ENCODE measurements around the gene HLA-DMB. TPM values are rescaled to one million over a fixed set of nuclear protein-coding genes. Genes with fewer than 3 reads are reported as not detected.
A peak's percentile ranks its signal among the peaks of the same experiment; 100 is the strongest.

The HLA-DMB gene
- total RNA-seq, 3 donors from 2014 or later (not counting 1 experiment from before 2014, with no cell fraction given): 19.5 to 28.1 (median 23.0) TPM

- intact Hi-C loops (cut with micrococcal nuclease): loop anchor here (5.0 kb wide), 2 partner anchors 774 to 794 kb away; partner anchors contain the start of genes AGPAT1 and RNF5
- peaks cover 26% of the 10 kb centered on the region for H3K36me3 Mint-ChIP-seq
- peaks cover 76 to 84% of the 10 kb centered on the region in 2 donors for H3K4me1 Mint-ChIP-seq
- H3K27ac ChIP-seq (ENCODE audit: low read length): peak overlapping the region; percentile 92
- H3K9me3 Mint-ChIP-seq: no peaks in the 10 kb centered on the region
- WGBS (ENCODE audit: insufficient coverage): under 1% methylated on average over 15 of the region's 15 CpGs
- no peaks in the 10 kb centered on the region for H3K27me3 Mint-ChIP-seq (ENCODE audit: low read depth in 2 of 2)
- H3K4me3 Mint-ChIP-seq: peak overlapping the region; percentile 96
- DNase-seq: no peak
- no peaks in the 10 kb centered on the region for H3K27me3 ChIP-seq (ENCODE audit: control insufficient read depth, insufficient read depth, low read length)
- peaks cover 37% of the 10 kb centered on the region for H3K4me1 ChIP-seq (ENCODE audit: control insufficient read depth, insufficient read depth, low read length)
- TF ChIP-seq, protein P1, sequence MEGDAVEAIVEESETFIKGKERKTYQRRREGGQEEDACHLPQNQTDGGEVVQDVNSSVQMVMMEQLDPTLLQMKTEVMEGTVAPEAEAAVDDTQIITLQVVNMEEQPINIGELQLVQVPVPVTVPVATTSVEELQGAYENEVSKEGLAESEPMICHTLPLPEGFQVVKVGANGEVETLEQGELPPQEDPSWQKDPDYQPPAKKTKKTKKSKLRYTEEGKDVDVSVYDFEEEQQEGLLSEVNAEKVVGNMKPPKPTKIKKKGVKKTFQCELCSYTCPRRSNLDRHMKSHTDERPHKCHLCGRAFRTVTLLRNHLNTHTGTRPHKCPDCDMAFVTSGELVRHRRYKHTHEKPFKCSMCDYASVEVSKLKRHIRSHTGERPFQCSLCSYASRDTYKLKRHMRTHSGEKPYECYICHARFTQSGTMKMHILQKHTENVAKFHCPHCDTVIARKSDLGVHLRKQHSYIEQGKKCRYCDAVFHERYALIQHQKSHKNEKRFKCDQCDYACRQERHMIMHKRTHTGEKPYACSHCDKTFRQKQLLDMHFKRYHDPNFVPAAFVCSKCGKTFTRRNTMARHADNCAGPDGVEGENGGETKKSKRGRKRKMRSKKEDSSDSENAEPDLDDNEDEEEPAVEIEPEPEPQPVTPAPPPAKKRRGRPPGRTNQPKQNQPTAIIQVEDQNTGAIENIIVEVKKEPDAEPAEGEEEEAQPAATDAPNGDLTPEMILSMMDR (IDR thresholded peaks at IDR 0.05): no peak
- ATAC-seq: no peak
- H3K4me3 ChIP-seq (ENCODE audit: low read length): peak overlapping the region; percentile 78
- no peaks in the 10 kb centered on the region for H3K9me3 ChIP-seq (ENCODE audit: control insufficient read depth, insufficient read depth, low read length)
- H3K36me3 ChIP-seq (ENCODE audit: control insufficient read depth, insufficient read depth, low read length): peaks cover 32% of the 10 kb centered on the region
- peak overlapping the region; percentile 91 to 97 for H3K27ac Mint-ChIP-seq
Measured at GRCh38 chr6:32971242-32971580, 30.4 kb upstream of the HLA-DMB start.

GRCh38 chr6:32970413-32971241, 29.8 kb upstream of the HLA-DMB start:
- intact Hi-C loops (cut with micrococcal nuclease): loop anchor here (5.0 kb wide), 2 partner anchors 773 to 793 kb away; partner anchors contain the start of genes AGPAT1 and RNF5
- peak overlapping the region; percentile 91 to 97 for H3K27ac Mint-ChIP-seq
- no peaks in the 10 kb centered on the region for H3K27me3 ChIP-seq (ENCODE audit: control insufficient read depth, insufficient read depth, low read length)
- TF ChIP-seq, protein P1 (IDR thresholded peaks at IDR 0.05): no peak
- 0% methylated on average over 36 of the region's 43 CpGs for WGBS (ENCODE audit: insufficient coverage)
- peaks cover 26% of the 10 kb centered on the region for H3K36me3 ChIP-seq (ENCODE audit: control insufficient read depth, insufficient read depth, low read length)
- no peak for ATAC-seq
- peak; percentile 58 to 83 for DNase-seq
- H3K4me3 Mint-ChIP-seq: peak overlapping the region; percentile 96
- peak overlapping the region; percentile 78 for H3K4me3 ChIP-seq (ENCODE audit: low read length)
- H3K9me3 ChIP-seq (ENCODE audit: control insufficient read depth, insufficient read depth, low read length): no peaks in the 10 kb centered on the region
- H3K4me1 Mint-ChIP-seq: peaks cover 75 to 83% of the 10 kb centered on the region in 2 donors
- H3K27ac ChIP-seq (ENCODE audit: low read length): peak overlapping the region; percentile 92
- no peaks in the 10 kb centered on the region for H3K27me3 Mint-ChIP-seq (ENCODE audit: low read depth in 2 of 2)
- no peaks in the 10 kb centered on the region for H3K9me3 Mint-ChIP-seq
- peaks cover 38% of the 10 kb centered on the region for H3K4me1 ChIP-seq (ENCODE audit: control insufficient read depth, insufficient read depth, low read length)
- H3K36me3 Mint-ChIP-seq: peaks cover 20% of the 10 kb centered on the region

DNA sequence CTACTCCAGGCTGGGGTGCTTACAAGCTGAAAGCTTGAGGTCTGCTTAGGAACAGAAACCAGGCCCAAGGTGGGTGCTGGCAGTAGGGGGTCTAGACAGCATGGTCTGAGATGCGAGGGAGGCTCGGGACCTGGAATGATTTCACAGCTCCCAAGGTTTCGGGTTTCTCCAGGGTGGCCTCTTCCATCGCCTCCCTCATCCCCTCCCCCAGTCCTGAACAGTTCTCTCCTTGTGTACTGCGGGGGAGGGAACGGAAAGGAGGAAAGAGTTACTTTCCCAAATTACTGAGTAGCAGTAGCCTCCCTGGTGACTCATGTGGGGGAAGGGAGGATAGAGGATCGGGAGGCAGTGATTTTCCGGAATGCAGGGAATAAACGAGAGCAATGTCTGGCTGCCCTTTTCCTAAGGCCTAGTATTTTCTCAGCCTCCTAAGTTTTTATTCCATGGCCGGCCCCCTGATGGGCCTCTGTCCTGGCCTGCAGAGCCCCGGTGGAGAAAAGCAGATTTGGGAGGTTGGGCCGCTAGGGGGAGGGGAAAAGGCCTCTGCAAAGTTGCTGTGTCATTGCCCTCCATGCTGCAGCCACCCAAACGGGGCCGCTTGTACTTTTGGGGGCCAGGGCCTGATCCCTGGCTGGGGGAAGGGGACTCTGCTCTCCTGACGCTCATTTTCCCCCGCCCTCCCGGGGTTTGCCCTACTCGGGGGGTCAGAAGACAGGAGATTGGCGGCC, 29.0 kb upstream of the HLA-DMB start:
- TF ChIP-seq, protein P1 (IDR thresholded peaks at IDR 0.05): peak; percentile 7
- Mint-ChIP-seq H3K36me3 (peaks cover 13% of the 10 kb centered on the region), H3K4me3 (peak overlapping the region; percentile 96), H3K4me1 (peaks cover 72 to 81% of the 10 kb centered on the region in 2 donors), H3K27ac (peak overlapping the region; percentile 91 to 97), H3K27me3 (ENCODE audit: low read depth in 2 of 2) (no peaks in the 10 kb centered on the region), H3K9me3 (no peaks in the 10 kb centered on the region)
- WGBS (ENCODE audit: insufficient coverage): 0% methylated on average over 16 of the region's 19 CpGs
- ATAC-seq: no peak
- Histone ChIP-seq H3K27me3 (ENCODE audit: control insufficient read depth, insufficient read depth, low read length) (no peaks in the 10 kb centered on the region), H3K9me3 (ENCODE audit: control insufficient read depth, insufficient read depth, low read length) (no peaks in the 10 kb centered on the region), H3K4me3 (ENCODE audit: low read length) (peak overlapping the region; percentile 78), H3K36me3 (ENCODE audit: control insufficient read depth, insufficient read depth, low read length) (peaks cover 18% of the 10 kb centered on the region), H3K4me1 (ENCODE audit: control insufficient read depth, insufficient read depth, low read length) (peaks cover 34% of the 10 kb centered on the region), H3K27ac (ENCODE audit: low read length) (peak overlapping the region; percentile 92)
- intact Hi-C loops (cut with micrococcal nuclease): loop anchor here (5.0 kb wide), 2 partner anchors 773 to 793 kb away; partner anchors contain the start of genes AGPAT1 and RNF5
- DNase-seq: peak; percentile 64 to 79
